ENCODE measurements around the gene RNF135.
"Not testable (repeated sequence)": the region's sequence is repeated elsewhere in the genome, so short reads cannot be mapped to it uniquely, and the experiment has no call there.

The RNF135 gene

DNA sequence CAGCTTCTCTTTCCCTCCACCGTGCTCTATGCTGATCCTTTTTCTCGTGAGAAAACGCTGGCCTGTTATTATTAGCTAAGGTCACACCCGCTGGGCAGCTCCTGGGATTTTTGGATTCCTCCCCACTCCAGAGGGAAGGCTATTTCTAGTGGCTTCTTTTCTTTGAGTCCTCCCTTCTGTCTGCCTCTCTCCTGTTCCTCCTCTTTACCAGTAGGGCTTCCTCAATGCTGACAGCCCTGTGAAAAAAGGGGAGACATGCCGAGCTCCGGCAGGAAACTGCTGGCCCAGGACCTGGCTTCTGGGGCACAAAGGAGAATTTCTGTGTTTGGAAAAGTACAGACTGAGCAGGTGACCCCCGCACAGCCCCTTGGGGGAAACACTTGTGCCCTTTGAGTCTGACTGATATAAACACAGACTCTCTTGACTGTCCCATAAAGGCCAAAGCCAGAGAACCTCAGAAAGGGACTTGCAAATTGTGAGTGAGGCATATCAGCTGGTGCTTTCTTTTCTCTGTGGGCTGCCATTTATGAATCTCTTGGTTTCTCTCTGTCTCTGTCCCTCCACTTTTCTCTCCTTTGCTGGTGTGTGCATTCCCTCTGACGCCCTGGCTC, 14.0 kb upstream of the RNF135 start:
- peak; percentile 31 for DNase-seq

DNA sequence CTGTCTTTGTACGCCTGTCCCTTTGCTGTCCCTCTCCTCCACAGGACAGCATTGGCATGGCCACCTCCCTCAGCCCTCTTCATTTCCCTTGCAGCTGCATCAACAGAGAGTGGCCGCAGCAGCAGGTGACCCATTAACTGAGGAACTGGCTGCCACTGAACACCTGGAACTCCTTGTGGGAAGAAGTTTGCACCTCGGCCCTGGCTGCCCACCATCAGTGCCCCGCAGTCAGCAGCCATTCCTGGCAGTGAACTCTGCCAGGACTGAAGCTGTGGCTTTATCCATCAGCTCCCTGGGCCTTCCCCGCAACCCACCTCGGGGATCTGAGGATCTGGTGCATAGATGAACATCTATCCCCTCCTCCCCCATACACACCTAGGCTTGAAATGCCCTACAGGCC, 13.1 kb upstream of the RNF135 start:
- no peak for DNase-seq

DNA sequence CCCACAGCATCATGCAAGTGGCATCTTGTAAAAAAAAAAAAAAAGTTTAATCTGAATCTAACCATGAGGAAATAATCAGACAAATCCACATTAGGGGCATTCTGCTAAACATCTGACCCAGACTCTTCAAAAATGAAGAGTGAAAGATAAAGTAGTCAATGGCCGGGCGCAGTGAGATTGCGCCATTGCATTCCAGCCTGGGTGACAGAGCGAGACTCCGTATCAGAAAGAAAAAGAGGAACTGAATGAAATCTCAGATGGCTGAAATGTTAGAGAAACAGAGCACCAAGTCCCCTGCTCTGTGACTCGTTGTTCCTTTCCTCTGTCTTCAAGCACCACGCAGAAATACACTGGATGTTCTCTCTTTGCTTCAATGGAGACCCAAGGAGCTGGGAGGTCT, 12.7 kb upstream of the RNF135 start:
- peak; percentile 89 for DNase-seq

DNA sequence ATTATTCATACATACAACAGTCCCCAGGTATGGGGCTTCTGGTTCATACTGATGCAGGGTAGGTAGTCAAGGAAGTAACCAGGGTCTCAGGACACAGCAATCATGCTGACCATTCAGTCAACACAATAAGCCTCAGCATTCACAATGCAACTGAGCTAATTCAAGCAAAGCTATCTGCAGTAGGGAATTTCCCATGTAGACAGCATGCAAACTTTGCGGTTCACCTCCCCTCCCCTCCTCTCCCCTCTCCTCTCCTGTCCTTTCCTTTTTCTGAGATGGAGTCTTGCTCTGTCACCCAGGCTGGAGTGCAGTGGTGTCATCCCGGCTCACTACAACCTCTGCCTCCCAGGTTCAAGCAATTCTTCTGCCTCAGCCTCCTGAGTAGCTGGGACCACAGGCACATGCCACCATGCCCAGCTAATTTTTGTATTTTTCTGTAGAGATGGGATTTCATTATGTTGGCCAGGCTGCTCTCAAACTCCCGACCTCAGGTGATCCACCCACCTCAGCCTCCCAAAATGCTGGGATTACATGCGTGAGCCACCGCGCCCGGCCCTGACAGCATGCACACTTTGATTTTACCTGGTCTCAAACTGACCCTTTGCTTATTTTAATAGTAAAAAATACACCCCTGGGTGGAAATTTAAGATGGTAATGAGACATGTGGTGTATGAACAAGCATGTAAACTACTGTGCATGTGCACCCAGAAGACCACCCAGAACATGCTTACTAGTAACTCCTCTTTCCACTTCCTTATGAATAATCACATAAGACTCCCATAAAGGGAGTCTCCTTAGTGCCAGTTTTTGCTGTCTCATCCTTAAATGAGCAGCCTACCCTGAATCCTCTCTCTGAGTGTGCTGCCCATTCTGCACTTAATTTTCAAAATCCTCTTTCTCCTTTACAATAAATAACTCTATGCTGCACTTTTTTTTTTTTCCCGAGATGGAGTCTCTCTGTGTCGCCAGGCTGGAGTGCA, 9.3 kb upstream of the RNF135 start:
- peak; percentile 91 for DNase-seq

DNA sequence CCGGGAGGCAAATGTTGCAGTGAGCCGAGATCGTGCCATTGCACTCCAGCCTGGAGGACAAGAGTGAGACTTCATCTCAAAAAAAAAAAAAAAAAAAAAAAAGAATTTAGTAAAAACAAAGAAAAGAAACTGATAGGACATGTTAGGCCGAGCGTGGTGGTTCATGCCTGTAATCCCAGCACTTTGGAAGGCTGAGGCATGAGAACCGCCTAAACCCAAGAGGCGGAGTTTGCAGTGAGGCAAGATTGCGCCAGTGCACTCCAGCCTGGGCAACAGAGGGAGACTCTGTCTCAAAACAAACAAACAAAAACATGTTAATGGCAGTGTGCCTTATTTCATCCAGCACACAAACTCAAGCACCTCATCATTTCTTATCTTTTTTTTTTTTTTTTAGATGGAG, 6.5 kb upstream of the RNF135 start:
- DNase-seq = peak; percentile 50

DNA sequence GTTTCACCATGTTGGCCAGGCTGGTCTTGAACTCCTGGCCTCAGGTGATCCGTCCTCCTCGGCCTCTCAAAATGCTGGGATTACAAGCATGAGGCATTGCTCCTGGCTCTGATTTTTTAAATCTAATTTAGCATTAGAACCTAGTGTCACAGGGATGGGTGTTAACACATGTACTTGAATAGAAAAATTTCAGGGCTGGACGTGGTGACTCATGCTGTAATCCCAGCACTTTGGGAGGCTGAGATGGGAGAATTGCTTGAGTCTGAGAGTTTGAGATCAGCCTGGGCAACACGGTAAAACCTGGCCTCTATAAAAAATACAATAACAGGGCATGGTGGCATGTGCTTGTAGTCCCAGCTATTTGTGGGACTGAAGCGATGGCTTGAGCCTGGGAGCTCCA, 6.0 kb upstream of the RNF135 start:
- peak; percentile 41 for DNase-seq

DNA sequence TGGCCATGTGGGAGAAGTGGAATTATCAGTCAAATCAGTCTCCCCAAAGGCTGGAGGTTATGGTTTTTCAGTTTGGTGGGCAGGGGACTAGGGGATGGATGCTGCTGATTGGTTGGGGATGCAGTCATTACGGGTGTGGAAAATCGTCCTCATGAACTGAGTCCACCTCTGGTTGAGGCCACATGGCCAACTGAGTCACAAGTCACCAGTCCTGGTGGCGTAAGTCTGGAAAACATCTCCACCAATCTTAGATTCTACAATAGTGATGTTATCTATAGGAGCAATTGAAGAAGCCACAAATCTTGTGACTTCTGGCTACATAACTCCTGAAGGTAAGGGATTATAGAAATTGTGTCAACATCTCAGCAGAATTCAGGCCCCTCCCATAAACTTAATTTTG, 5.2 kb upstream of the RNF135 start:
- peak; percentile 92 for DNase-seq

DNA sequence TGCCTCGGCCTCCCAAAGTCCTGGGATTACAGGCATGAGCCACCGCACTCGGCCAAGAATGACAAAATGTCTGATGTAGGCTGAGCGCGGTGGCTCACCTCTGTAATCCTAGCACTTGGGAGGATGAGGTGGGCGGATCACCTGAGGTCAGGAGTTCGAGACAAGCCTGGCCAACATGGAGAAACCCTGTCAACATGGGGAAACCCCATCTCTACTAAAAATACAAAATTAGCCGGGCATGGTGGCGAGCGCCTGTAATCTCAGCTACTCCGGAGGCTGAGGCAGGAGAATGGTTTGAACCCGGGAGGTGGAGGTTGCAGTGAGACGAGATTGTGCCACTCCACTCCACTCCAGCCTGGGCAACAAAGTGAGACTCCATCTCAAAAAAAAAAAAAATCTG, 2.9 kb upstream of the RNF135 start:
- peak; percentile 21 for DNase-seq

DNA sequence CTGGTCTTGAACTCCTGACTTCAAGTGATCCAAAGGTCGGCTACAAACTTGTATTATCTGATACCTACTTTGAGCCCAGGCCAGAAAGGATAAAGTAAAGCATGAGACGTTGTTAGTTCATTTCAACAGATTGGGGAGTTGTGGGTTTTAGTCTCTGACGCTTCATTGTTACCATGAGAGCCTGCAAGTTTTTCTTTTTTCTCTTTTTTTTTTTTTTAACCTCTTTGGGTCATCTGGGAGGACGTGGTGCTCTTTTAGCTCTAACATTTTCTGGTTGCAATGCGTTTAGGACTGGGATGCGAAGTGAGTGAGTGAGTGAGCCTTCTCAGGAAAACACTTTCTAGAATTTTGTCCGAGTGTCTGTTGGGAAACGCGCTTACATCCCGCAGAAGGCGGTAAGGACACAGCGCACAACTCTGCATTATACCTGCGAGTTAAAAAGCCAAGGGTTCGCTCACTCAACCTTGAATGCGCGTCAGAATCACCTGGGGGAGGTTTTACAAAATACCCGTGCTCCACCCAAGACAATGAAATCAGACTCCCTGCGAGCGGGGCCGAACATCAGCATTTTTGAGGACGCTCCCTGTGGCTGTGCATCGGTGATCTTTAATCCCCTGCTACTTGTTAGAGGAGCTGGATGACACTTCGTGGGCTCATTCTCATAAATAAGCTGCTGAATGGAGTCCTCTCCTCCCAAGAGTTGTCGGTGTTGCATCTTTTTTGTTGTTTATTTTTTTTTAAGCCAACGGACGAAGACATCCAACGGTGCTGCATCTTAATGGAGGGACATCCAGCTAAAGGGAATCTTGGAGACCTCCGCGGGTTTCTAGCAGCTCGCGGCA, 629 bp upstream of the RNF135 start:
- peak; percentile 30 for DNase-seq

DNA sequence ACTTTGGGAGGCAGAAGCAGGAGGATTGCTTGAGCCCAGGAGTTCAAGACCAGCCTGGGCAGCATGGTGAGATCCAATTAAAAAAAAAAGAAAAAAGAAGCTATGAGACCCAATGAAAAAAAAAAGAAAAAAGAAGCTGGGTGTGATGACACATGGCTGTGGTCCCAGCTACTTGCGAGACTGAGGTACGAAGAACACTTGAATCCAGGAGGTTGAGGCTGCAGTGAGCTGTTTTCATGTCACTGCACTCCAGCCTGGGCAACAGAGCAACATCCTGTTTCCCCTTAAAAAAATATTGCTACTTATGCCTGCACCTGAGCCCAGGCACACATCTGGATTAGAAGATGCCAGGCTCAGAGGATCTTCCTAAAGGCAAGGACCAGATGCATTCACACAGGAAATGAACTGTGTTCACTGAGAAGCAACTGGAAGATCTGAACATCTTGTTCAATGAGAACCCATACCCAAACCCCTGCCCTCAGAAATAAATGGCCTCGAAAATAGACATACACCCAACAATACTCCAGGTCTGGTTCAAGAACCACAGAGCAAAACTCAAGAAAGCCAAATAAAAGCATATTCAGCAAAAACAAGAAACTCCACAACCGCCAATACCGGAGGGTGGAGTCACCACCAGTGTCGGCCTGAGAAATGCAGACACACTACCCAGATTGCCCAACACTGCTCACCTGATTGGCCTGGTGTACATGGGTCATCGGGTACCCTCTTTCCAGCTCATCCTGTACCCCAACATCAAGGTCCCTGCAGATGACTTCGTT, 4.4 kb downstream of the RNF135 start:
- no peak for DNase-seq

DNA sequence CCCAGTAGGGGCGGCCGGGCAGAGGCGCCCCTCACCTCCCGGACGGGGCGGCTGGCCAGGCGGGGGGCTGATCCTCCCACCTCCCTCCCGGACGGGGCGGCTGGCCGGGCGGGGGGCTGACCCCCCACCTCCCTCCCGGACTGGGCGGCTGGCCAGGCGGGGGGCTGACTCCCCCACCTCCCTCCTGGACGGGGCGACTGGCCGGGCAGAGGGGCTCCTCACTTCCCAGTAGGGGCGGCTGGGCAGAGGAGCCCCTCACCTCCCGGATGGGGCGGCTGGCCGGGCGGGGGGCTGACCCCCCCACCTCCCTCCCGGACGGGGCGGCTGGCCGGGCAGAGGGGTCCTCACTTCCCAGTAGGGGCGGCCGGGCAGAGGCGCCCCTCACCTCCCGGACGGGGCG, 9.1 kb downstream of the RNF135 start:
- not testable (repeated sequence) for DNase-seq

DNA sequence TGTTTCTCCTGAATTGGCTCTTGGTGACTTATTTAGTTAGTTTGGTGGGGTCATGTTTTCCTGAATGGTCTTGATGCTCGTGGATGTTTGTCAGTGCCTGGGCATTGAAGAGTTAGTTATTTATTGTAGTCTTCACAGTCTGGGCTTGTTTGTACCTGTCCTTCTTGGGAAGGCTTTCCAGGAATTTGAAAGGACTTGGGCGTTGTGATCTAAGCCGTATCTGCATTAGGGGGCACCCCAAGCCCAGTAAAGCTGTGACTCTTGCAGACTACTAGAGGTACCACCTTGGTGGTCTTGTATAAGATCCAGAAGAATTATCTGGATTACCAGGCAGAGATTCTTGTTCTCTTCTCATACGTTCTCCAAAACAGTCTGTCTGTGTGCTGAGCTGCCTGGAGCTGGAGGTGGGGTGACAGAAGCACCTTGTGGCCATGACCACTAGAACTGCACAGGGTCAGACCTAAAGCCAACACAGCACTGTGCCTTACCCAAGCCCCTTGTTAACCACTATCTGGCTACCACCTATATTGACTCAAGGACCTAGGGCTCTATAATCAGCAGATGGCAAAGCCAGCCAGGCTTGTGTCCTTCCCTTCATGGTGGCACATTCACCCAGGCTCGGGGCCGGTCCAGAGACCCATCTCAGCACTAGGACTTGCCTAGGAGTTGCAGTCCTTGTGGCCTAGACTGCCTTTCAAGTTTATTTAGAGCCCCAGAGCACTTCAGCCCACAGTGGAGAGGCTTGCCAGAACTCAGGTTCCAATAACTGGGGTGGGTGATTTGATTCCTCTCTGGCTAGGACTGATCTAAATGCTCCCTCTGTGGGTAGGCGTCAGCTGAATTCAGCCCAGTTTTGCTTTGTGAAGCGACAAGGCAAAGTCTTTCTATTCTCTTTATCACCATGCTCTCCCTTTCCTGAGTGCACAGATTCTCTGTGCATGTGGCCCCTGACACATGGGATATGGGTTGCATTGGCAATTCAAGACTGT, 11.0 kb downstream of the RNF135 start:
- no peak for DNase-seq

DNA sequence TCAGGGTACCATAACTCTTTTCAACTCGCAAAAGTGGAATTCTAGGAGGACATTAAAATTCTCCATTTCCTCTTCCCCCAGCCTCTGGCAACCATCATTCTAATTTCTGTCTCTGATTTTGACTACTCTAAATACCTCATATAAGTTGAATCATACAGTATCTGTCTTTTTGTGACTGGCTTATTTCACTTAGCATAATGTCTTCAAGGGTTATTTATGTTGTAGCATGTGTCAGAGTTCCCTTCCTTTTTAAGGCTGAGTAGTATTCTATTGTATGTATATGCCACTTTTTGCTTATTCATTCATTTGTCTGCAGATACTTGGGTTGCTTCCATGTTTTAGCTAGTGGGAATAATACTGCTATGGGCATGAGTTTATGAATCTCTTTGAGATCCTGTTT, 12.0 kb downstream of the RNF135 start:
- no peak for DNase-seq

DNA sequence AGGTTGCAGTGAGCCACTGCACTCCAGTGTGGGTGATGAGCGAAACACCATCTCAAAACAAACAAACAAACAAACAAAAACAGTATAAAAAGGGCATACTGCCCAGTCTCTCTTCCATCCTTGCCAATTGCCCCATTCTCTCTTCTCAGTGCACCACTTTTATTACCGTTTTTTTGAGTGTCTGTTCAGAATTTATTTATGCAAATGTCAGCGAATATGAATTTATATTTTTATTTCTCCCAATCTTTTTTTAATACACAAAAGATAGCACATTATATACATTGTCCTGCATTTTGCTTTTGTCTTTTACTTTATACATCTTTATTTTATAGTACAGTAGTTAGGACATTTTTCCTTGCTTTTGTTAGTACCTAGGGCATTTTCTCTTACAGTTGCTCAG, 19.6 kb downstream of the RNF135 start:
- DNase-seq = no peak

DNA sequence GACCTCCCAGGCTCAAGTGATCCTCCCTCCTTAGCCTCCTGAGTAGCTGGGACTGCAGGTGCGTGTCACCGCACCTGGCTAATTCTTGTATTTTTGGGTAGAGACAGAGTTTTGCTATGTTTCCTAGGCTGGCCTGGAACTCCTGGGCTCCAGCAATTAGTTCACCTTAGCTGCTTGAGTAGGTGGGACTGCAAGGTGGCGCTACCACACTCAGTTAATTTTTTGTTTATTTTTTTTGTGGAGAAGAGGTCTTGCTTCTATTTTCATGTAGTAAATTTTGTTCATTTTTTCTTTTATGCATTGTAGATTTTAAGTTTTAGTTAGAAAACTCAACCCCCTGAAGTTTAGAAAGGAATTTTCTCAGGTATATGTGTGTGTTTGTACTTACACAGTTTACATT, 21.7 kb downstream of the RNF135 start:
- DNase-seq = no peak

DNA sequence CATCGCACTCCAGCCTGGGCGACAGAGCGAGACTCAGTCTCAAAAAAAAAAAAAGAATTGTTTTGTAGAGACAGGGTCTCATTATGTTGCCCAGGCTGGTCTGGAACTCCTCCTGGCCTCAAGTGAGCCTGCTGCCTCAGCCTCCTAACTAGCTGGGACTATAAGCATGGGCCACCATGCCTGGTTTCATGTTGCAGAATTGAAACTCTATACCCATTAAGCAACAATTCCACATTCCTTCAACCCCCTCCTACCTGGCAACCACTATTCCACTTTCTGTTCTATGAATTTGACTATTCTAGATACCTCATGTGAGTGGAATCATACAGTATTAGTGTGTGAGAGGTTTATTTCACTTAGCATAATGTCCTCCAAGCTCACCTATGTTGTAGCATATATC, 24.5 kb downstream of the RNF135 start:
- DNase-seq = no peak

DNA sequence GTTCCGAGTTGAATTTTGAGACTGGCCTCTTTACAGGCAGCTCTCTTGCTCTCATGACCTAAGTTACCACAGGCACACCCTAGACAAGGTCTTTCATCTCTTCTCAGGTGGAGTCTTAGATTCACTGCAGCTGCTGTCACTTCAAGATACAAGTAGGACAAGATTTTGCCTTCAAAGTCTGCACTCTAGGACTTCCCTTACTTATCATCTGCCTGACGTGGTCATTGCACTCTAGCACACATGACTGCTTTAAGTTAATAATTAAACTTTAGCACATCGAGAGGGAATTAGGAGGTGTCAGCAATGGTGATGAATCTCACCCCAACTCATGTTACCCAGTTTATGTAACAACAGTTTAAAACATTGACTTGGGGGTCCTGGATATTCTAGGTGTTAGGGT, 25.6 kb downstream of the RNF135 start:
- no peak for DNase-seq

DNA sequence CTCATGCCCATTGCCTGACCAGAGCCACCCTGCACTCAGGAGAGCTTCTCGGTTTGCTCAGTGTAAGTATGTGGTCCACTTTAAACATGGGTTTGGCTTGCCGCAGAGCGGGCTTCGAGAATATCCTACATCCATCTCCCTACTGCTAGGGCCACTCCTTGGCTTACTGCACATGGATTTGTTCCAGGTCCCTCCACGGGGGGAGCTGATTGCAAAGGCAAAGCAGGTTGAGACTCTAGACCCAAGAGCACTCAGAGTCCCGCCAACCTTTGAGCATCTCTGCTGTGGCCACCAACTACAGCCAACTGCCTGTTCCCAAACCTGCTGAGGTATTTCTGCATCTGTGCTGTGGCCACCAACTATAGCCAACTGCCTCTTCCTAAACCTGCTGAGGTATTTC, 26.4 kb downstream of the RNF135 start:
- DNase-seq = no peak

DNA sequence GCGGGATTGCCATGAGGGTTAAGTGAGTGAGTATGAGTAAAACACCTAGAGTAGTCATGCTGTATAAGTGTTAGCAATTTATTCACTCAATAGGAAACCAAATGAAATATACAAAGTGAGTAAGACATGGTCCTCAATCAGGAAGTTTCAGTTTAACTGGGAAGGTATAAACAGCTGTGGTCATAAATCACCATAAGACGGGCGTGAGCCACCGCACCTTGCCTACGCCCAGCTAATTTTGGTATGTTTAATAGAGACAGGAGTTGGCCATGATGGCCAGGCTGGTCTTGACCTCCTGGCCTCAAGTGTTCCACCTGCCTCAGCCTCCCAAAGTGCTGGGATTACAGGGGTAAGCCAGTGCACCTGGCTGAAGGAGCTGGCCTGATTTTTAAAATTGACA, 27.0 kb downstream of the RNF135 start:
- DNase-seq = no peak

DNA sequence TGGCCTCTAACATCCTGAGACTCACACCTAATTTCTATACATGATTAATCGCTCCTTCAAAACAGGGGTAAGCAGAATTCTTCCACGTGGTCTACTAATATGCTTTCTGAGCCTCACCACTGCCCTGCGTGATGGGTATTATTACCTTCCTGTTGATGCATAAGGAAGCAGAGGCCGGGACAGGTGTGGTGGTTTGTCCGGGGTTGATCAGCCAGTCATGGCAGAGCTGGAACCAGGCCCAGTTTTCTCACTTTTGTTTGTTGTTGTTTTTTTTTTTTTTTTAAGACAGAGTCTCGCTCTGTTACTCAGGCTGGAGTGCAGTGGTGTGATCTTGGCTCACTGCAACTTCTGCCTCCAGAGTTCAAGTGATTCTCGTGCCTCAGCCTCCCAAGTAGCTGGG, 31.2 kb downstream of the RNF135 start:
- no peak for DNase-seq

DNA sequence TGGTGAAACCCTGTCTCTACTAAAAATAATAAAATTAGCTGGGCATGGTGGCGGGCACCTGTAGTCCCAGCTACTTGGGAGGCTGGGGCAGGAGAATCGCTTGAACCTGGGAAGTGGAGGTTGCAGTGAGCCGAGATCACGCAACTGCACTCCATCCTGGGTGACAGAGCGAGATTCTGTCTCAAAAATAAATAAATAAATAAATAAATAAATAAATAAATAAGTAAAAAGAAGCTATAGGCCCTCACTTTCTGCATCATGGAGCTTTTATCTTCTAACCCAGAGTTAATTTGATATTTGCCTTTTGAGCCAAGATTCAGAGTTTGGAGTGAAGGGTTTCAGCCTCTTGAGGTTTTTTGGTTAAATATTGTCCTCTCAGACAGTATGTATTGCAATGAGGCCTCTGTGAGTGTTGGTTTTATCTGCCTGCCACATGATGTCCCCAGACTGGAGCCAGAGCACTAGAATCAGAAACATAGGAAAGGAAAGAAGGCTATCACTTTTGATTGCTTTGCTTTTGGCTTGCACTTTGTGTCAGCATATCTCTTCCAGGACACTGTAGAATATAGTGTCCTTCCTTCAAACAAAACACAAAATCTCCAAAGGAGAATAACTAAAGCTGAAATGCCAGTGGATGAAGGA, 32.5 kb downstream of the RNF135 start:
- no peak for DNase-seq
